ENCODE data around the gene MMS19. TPM values are rescaled to one million over a fixed set of nuclear protein-coding genes. Genes with fewer than 3 reads are reported as not detected.

MMS19 gene

DNA sequence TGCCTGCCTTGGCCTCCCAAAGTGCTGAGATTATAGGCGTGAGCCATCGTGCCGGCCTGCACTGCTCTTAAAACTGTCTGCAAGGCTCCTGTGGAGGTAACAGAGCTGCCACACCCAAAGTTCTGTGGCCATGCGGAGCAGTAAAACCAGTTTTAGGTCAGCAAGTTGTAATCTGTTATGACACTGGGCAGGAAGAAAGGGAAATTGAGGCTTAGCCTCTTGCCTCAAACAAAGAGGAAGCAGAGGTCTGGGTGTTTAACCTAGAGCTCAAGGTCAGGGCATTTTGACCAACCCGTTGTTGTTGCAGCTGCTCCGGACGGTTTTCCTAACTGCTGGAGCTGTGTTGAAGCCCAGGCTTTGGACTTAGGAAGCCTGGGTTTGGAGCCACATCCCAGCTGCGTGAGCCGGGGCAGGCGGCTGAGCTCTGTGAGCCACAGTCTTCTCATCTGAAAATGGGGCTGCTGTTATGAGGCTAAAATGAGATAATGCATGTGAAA, 89.7 kb downstream of the MMS19 start:
- WGBS (ENCODE audit: extremely low coverage, insufficient coverage, low lambda C conversion rate), result no CpG with 5 or more reads among the region's 10 CpGs
- no peak overlapping the region for H4K8ac ChIP-seq (ENCODE audit: low read depth, low read length)
- DNase-seq, result no peak
- no peak overlapping the region for H3K23ac ChIP-seq (ENCODE audit: low read length)
- H3K56ac ChIP-seq (ENCODE audit: low read length), result no peak overlapping the region
- H2AK5ac ChIP-seq (ENCODE audit: low read length), result no peak overlapping the region
- no peaks in the 10 kb centered on the region for H3K79me2 ChIP-seq (ENCODE audit: control insufficient read depth, insufficient read depth, low read length)
- H2BK120ac ChIP-seq (ENCODE audit: low read depth, low read length), result no peak overlapping the region
- no peak overlapping the region for H3K18ac ChIP-seq (ENCODE audit: low read length)
- no peak overlapping the region for H3K9ac ChIP-seq (ENCODE audit: low read length)
- no peak overlapping the region for H3K4me3 ChIP-seq (ENCODE audit: low read length)
- no peak overlapping the region for H2BK15ac ChIP-seq (replicated peaks; ENCODE audit: low read depth)
- H3K4me2 ChIP-seq (ENCODE audit: low read length), result no peak overlapping the region
- no peaks in the 10 kb centered on the region for H3K36me3 ChIP-seq (ENCODE audit: control insufficient read depth, insufficient read depth, low read length)
- H2BK5ac ChIP-seq (ENCODE audit: low read length), result no peak overlapping the region
- H3K27ac ChIP-seq (ENCODE audit: low read depth, low read length), result no peak overlapping the region
- no peaks in the 10 kb centered on the region for H3K4me1 ChIP-seq (ENCODE audit: control insufficient read depth, low read depth, low read length)
- H3K79me1 ChIP-seq (ENCODE audit: low read length), result no peaks in the 10 kb centered on the region
- H4K5ac ChIP-seq (ENCODE audit: low read length), result no peak overlapping the region
- H3K27me3 ChIP-seq (ENCODE audit: insufficient read depth, low read length, poor library complexity), result no peaks in the 10 kb centered on the region
- no peak overlapping the region for H3K4ac ChIP-seq (ENCODE audit: low read depth, low read length)

Small RNA genes within 50 kb of the gene (small RNA-seq; reads per million reads assigned to genes)
- gene RF00019 (ENCODE audit: insufficient read depth), result not detected
